NCI-H146 treated with DMSO at 0.1 percent for 48 hours (cell line): Measurements from ENCODE around the gene C14orf119.

Source experiments
- DNase-seq: peaks from one replicate; lab custom pipeline; 2025; ENCODE audit not compliant: unreplicated experiment; lab: John Stamatoyannopoulos, UW

Gene C14orf119

GRCh38 chr14:23146980-23147379 is 51.7 kb downstream of the C14orf119 start:
- no peak for DNase-seq

- no peak for DNase-seq
Measured at GRCh38 chr14:23147676-23148075, 52.4 kb downstream of the C14orf119 start.

GRCh38 chr14:23148591-23149249 is 53.4 kb downstream of the C14orf119 start:
- no peak for DNase-seq

- DNase-seq: no peak
Measured at GRCh38 chr14:23149745-23150144, 54.4 kb downstream of the C14orf119 start.
